ENCODE data around the gene DEFB125.

DNA sequence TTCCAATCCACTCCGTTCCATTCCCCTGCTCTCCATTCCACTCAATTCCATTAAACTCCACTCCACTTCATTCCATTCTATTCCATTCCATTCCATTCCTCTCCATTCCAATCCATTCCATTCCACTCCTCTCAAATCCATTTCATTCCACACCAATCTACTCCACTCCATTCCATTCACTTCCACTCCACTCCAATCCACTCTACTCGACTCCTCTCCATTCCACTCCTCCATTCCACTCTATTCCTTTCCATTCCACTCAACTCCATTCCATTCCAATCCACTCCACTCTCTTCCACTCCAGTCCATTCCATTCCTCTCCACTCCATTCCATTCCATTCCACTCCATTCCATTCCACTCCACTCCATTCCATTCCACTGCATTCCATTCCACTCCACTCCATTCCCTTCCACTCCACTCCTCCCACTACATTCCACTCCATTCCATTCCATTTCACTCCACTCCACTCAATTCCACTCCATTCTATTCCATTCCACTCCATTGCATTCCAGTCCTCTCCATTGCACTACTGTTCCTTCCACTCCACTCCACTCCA, 22.6 kb upstream of the DEFB125 start:
- TF ChIP-seq, protein P1, sequence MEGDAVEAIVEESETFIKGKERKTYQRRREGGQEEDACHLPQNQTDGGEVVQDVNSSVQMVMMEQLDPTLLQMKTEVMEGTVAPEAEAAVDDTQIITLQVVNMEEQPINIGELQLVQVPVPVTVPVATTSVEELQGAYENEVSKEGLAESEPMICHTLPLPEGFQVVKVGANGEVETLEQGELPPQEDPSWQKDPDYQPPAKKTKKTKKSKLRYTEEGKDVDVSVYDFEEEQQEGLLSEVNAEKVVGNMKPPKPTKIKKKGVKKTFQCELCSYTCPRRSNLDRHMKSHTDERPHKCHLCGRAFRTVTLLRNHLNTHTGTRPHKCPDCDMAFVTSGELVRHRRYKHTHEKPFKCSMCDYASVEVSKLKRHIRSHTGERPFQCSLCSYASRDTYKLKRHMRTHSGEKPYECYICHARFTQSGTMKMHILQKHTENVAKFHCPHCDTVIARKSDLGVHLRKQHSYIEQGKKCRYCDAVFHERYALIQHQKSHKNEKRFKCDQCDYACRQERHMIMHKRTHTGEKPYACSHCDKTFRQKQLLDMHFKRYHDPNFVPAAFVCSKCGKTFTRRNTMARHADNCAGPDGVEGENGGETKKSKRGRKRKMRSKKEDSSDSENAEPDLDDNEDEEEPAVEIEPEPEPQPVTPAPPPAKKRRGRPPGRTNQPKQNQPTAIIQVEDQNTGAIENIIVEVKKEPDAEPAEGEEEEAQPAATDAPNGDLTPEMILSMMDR (IDR thresholded peaks at IDR 0.05): no peak
- TF ChIP-seq POLR2A (IDR thresholded peaks at IDR 0.05) (no peak), POLR2AphosphoS5 (IDR thresholded peaks at IDR 0.05) (no peak), EP300 (IDR thresholded peaks at IDR 0.05; ENCODE audit: low read depth) (no peak)

All from transverse colon (tissue), 4 donors.